Upper lobe of left lung (tissue), 4 donors: ENCODE results near the gene TAF8.

Source experiments
- EP300 ChIP-seq, 4 donors: sonication (generic); formaldehyde crosslinking; IDR thresholded peaks; one replicate each; pipeline ENCODE4 v1.5.1; 2017; ENCODE audit warnings: antibody characterized with exemption in 4 of 4, control low read depth in 2 of 4
- POLR2A ChIP-seq, 4 donors: fragments of 450-650 bp; IDR thresholded peaks; one replicate each; pipeline ENCODE4 v1.5.1; 2016 to 2017; ENCODE audit warnings: antibody characterized with exemption in 4 of 4, mild to moderate bottlenecking in 2 of 4
- POLR2AphosphoS5 ChIP-seq, 2 donors: sonication (generic); formaldehyde crosslinking; IDR thresholded peaks; one replicate each; pipeline ENCODE4 v1.5.1; 2017; ENCODE audit warnings: antibody characterized with exemption in 2 of 2
- TF ChIP-seq, protein P1 (sequence below), 6 experiments: fragments of 450-650 bp in 4 of 6; fragments of 200-600 bp in 2 of 6; sonication (generic) in 2 of 6; IDR thresholded peaks; one replicate each; pipeline ENCODE4 v1.5.1; 2016 to 2019; ENCODE audit warnings: antibody characterized with exemption in 6 of 6

DNA sequence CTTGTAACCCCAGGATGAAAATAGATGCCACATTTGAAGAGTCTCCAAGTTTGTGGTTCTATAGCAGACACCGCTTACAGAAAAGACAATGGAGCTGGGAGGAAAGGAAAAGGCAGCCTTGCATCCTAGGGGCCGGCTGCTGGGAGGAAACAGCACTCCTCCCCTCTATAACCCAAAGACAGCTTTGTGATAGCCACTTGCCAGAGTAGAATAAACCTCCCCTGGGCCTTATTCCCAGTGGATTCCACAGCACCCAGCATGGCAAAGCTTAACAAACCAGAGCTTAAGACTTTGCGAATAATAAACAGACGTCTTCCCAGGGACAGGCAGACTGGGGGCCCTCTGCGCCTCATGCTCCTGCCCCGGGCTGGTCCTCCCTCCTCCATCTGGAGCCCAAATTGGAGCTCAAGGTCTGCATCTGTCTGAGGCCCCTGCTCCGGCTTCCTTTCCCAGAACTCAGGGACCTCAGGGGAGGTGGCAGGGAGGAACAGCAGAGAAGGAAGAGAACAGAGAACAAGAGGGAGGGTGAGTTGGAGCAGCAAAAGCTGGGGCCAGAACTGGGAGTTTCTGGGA is 8.8 kb upstream of the TAF8 start:
- TF ChIP-seq POLR2A (IDR thresholded peaks at IDR 0.05), result no peak
- TF ChIP-seq, protein P1, sequence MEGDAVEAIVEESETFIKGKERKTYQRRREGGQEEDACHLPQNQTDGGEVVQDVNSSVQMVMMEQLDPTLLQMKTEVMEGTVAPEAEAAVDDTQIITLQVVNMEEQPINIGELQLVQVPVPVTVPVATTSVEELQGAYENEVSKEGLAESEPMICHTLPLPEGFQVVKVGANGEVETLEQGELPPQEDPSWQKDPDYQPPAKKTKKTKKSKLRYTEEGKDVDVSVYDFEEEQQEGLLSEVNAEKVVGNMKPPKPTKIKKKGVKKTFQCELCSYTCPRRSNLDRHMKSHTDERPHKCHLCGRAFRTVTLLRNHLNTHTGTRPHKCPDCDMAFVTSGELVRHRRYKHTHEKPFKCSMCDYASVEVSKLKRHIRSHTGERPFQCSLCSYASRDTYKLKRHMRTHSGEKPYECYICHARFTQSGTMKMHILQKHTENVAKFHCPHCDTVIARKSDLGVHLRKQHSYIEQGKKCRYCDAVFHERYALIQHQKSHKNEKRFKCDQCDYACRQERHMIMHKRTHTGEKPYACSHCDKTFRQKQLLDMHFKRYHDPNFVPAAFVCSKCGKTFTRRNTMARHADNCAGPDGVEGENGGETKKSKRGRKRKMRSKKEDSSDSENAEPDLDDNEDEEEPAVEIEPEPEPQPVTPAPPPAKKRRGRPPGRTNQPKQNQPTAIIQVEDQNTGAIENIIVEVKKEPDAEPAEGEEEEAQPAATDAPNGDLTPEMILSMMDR (IDR thresholded peaks at IDR 0.05), result no peak
- TF ChIP-seq EP300 (IDR thresholded peaks at IDR 0.05), result no peak
- no peak for TF ChIP-seq POLR2AphosphoS5 (IDR thresholded peaks at IDR 0.05)
